Spleen (tissue), 11 donors: ENCODE data around the gene TTC27. TPM values are rescaled to one million over a fixed set of nuclear protein-coding genes. Genes with fewer than 3 reads are reported as not detected.

ENCODE experiments used
- DNase-seq: peaks from one replicate; pipeline ENCODE4 v3.0.0-alpha.2; 2020
- H3K27ac ChIP-seq, 8 donors: fragments of 200-600 bp; sonication (generic) in 7 of 8; 1 replicate in 4 of 8; 2 replicates in 4 of 8; pipeline versions ENCODE4 v1.5.0 to v1.8.0; 2016 to 2021; ENCODE audit warnings: inconsistent platforms in 4 of 8, mild to moderate bottlenecking in 4 of 8, moderate library complexity in 1 of 8
- H3K27me3 ChIP-seq, 7 donors: fragments of 200-600 bp; sonication (generic) in 6 of 7; replicated peaks in 1 of 7; 1 replicate in 4 of 7; 2 replicates in 3 of 7; pipeline versions ENCODE4 v1.5.0 to v1.8.0; 2016 to 2021; ENCODE audit warnings: inconsistent platforms in 3 of 7, mild to moderate bottlenecking in 1 of 7
- H3K36me3 ChIP-seq, 6 donors: fragments of 200-600 bp; sonication (generic) in 5 of 6; 1 replicate in 4 of 6; 2 replicates in 2 of 6; pipeline versions ENCODE4 v1.5.0 to v1.8.0; 2016 to 2021; ENCODE audit warnings: inconsistent platforms in 2 of 6
- H3K4me1 ChIP-seq, 6 donors: fragments of 200-600 bp; sonication (generic) in 5 of 6; 1 replicate in 3 of 6; 2 replicates in 3 of 6; pipeline versions ENCODE4 v1.5.0 to v1.8.0; 2016 to 2021; ENCODE audit warnings: inconsistent platforms in 3 of 6
- H3K4me3 ChIP-seq, 8 donors: fragments of 200-600 bp; sonication (generic) in 7 of 8; 1 replicate in 4 of 8; 2 replicates in 4 of 8; pipeline versions ENCODE4 v1.5.0 to v1.8.0; 2016 to 2021; ENCODE audit warnings: inconsistent platforms in 4 of 8, mild to moderate bottlenecking in 4 of 8, moderate library complexity in 2 of 8
- H3K9me3 ChIP-seq, 8 donors: fragments of 200-600 bp; sonication (generic) in 7 of 8; 1 replicate in 4 of 8; 2 replicates in 4 of 8; pipeline versions ENCODE4 v1.5.0 to v1.8.0; 2016 to 2021; ENCODE audit warnings: inconsistent platforms in 4 of 8
- CTCF ChIP-seq, 11 experiments: fragments of 200-600 bp in 7 of 11; fragments of 450-650 bp in 4 of 11; sonication (generic) in 4 of 11; IDR thresholded peaks in 8 of 11; conservative IDR thresholded peaks in 3 of 11; 1 replicate in 7 of 11; 2 replicates in 4 of 11; pipeline versions ENCODE4 v1.4.0 to v1.8.0; 2016 to 2021; ENCODE audit warnings: antibody characterized with exemption in 11 of 11, inconsistent platforms in 4 of 11, mild to moderate bottlenecking in 1 of 11
- POLR2A ChIP-seq, 3 donors: fragments of 450-650 bp; IDR thresholded peaks; one replicate each; pipeline ENCODE4 v1.5.1; 2017; ENCODE audit warnings: antibody characterized with exemption in 3 of 3, mild to moderate bottlenecking in 1 of 3
- POLR2AphosphoS5 ChIP-seq, 3 donors: sonication (generic); formaldehyde crosslinking; IDR thresholded peaks; one replicate each; pipeline ENCODE4 v1.5.1; 2017; ENCODE audit warnings: antibody characterized with exemption in 3 of 3
- WGBS, 5 donors: extraction: QIAGEN DNeasy Blood & Tissue Kit in 3 of 5; methylation state at CpG; one replicate each; pipeline versions ENCODE4 v1.1.5 to v1.1.7; 2013 to 2018; 5-methylcytosine and 5-hydroxymethylcytosine counted together
- intact Hi-C: fragments of 100-400 bp; cut with DNase I; formaldehyde crosslinking; loops from one replicate; pipeline ENCODE4 v1.15.0; 2023; ENCODE audit warnings: low total_unique reads
- polyA plus RNA-seq, 3 donors: library from polyadenylated mRNA; stranded (reverse); fragments of 200-250 nt; gene quantifications; one replicate each; pipeline ENCODE4 v1.2.1, GENCODE V29; 2013
- total RNA-seq, 7 donors: library from RNA; depleted of rRNA in 3 of 7; stranded (reverse); fragments of >200 nt in 3 of 7; fragmentation: NEBNext Ultra II Directional in 4 of 7; extraction: Animal tissue kit (Norgen Biotek cat#: 25700) in 4 of 7; gene quantifications; one replicate each; pipeline versions ENCODE4 v1.1.0 to v1.2.1, GENCODE V29; 2016 to 2021
- donor health status: healthy with polysubstance abuse.
- donor health status: DM: no; HTN: no; CAD: no; lungs with moderate emphysema.
- donor health status: DM: no; HTN: no; CAD: no.
- donor health status: Bipolar disorder and iron deficiency.
- donor health status: healthy.
- donor health status: DM: no; HTN: no; CAD: no.
- donor health status: DM: yes; HTN: yes; CAD: no.

The TTC27 gene
- total and polyA plus RNA-seq, 10 donors = 9.0 to 28.5 (median 20.6) TPM

DNA sequence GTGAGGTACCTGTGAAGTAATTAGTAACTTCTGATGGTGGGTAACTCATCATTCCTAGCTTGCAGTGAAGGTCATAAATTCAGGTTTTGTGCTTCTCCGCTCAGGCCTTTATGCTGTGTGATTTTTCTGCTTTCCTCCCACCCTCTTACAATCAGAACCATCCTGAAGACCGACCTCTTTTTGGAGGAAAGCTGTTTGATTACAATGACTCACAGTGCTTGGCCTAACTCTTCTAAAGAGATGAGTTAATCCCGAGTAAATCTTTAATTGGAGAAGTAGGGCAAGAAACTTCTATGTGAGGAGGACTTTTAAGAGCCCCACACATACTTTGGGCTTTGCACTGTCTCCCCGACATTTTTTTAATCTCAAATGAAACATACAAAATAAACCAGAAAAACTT, 53.1 kb downstream of the TTC27 start:
- peaks cover 0 to 78% (median 23%) of the 10 kb centered on the region in 6 donors for H3K36me3 ChIP-seq
- peaks cover 0 to 4% (median 0%) of the 10 kb centered on the region in 6 donors for H3K4me1 ChIP-seq
- no peak overlapping the region for H3K4me3 ChIP-seq
- intact Hi-C loops = no loop called here
- TF ChIP-seq POLR2AphosphoS5 (IDR thresholded peaks at IDR 0.05) = no peak
- no peak for TF ChIP-seq POLR2A (IDR thresholded peaks at IDR 0.05)
- TF ChIP-seq CTCF (IDR thresholded peaks at IDR 0.05 in 8 of 11, conservative IDR thresholded peaks at IDR 0.05 in 3 of 11) = no peak
- 79 to 95% (median 89%) methylated on average over 4 of the region's 4 CpGs for WGBS, 5 donors
- no peak for DNase-seq
- H3K9me3 ChIP-seq = no peaks in the 10 kb centered on the region
- no peaks in the 10 kb centered on the region for H3K27me3 ChIP-seq
- no peak overlapping the region for H3K27ac ChIP-seq

- no peak for DNase-seq
- WGBS, 5 donors = 76 to 84% (median 80%) methylated on average over 5 of the region's 5 CpGs
- H3K9me3 ChIP-seq = no peaks in the 10 kb centered on the region
- H3K27ac ChIP-seq = peak overlapping the region in 4 of 8 donors; percentile 10 to 68 (median 30)
- peaks cover 0 to 4% (median 0%) of the 10 kb centered on the region in 6 donors for H3K4me1 ChIP-seq
- TF ChIP-seq CTCF (IDR thresholded peaks at IDR 0.05 in 8 of 11, conservative IDR thresholded peaks at IDR 0.05 in 3 of 11) (no peak), POLR2A (IDR thresholded peaks at IDR 0.05) (no peak), POLR2AphosphoS5 (IDR thresholded peaks at IDR 0.05) (no peak)
- H3K36me3 ChIP-seq = peaks cover 0 to 73% (median 19%) of the 10 kb centered on the region in 6 donors
- H3K27me3 ChIP-seq = no peaks in the 10 kb centered on the region
- intact Hi-C loops = no loop called here
- H3K4me3 ChIP-seq = no peak overlapping the region
Observed at GRCh38 chr2:32683520-32684086, 55.8 kb downstream of the TTC27 start.

GRCh38 chr2:32688541-32688940, 60.7 kb downstream of the TTC27 start:
- no peak for DNase-seq
- intact Hi-C loops = no loop called here
- no peak for TF ChIP-seq POLR2A (IDR thresholded peaks at IDR 0.05)
- no peak for TF ChIP-seq CTCF (IDR thresholded peaks at IDR 0.05 in 8 of 11, conservative IDR thresholded peaks at IDR 0.05 in 3 of 11)
- TF ChIP-seq POLR2AphosphoS5 (IDR thresholded peaks at IDR 0.05) = no peak
- Histone ChIP-seq H3K9me3 (no peaks in the 10 kb centered on the region), H3K27ac (no peak overlapping the region), H3K36me3 (peaks cover 0 to 41% (median 6%) of the 10 kb centered on the region in 6 donors), H3K4me3 (no peak overlapping the region), H3K27me3 (no peaks in the 10 kb centered on the region), H3K4me1 (no peaks in the 10 kb centered on the region)

DNA sequence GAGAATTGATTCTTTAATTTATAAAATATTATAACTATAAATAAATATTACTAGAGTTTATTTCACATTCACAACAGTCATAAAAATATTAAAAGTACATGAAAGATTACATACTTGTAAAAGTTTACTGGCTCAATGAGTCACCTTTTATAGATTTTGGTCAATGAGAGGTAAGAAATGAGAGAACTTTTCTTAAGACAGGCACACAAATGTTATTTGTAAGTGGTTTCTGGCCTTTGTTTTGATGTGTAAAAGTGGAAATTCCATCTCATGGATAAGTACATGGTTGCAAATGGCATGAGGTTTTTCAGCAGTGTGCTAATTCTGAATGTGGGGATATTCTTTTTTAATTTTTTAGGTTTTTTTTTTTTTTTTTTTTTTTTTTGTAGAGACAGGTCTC, 63.8 kb downstream of the TTC27 start:
- Histone ChIP-seq H3K9me3 (no peaks in the 10 kb centered on the region), H3K36me3 (peaks cover 0 to 30% (median 2%) of the 10 kb centered on the region in 6 donors), H3K4me3 (no peak overlapping the region), H3K27me3 (no peaks in the 10 kb centered on the region), H3K27ac (no peak overlapping the region), H3K4me1 (no peaks in the 10 kb centered on the region)
- intact Hi-C loops = no loop called here
- TF ChIP-seq POLR2A (IDR thresholded peaks at IDR 0.05) (no peak), CTCF (IDR thresholded peaks at IDR 0.05 in 8 of 11, conservative IDR thresholded peaks at IDR 0.05 in 3 of 11) (no peak), POLR2AphosphoS5 (IDR thresholded peaks at IDR 0.05) (no peak)
- DNase-seq = no peak
